Hematopoietic multipotent progenitor cell treated with erythropoietin and hydrocortisone succinate and interleukin-3 and kit ligand, for 6 days (in vitro differentiated cells): ENCODE measurements around the gene HSF4.
A peak's percentile ranks its signal among the peaks of the same experiment; 100 is the strongest.
"Not testable (repeated sequence)": the region's sequence is repeated elsewhere in the genome, so short reads cannot be mapped to it uniquely, and the experiment has no call there.

ENCODE experiments used
- DNase-seq: peaks from one replicate; pipeline ENCODE4 v3.0.0-alpha.2; 2015

HSF4 gene

GRCh38 chr16:67164599-67165061 is at the start of gene HSF4:
HSF4 (plus strand) TSS chr16:67164745; CDS start chr16:67164812, 67 bp downstream.
- peak; percentile 44 for DNase-seq

GRCh38 chr16:67114793-67115192 is 49.8 kb upstream of the HSF4 start:
- DNase-seq = no peak

GRCh38 chr16:67115639-67116038 is 48.9 kb upstream of the HSF4 start:
- DNase-seq = no peak

GRCh38 chr16:67116388-67117311 is 47.9 kb upstream of the HSF4 start:
- no peak for DNase-seq

- DNase-seq = no peak
Observed at GRCh38 chr16:67117716-67118115, 46.8 kb upstream of the HSF4 start.

- DNase-seq = no peak
Observed at GRCh38 chr16:67120025-67120424, 44.5 kb upstream of the HSF4 start.

GRCh38 chr16:67122799-67123198 is 41.7 kb upstream of the HSF4 start:
- not testable (repeated sequence) for DNase-seq

GRCh38 chr16:67128417-67128816 is 36.1 kb upstream of the HSF4 start:
- no peak for DNase-seq

- DNase-seq = no peak
Observed at GRCh38 chr16:67128887-67129286, 35.7 kb upstream of the HSF4 start.

GRCh38 chr16:67129422-67129821 is 35.1 kb upstream of the HSF4 start:
- DNase-seq = no peak

GRCh38 chr16:67137605-67138004 is 26.9 kb upstream of the HSF4 start:
- DNase-seq = no peak

GRCh38 chr16:67141391-67141790 is 23.2 kb upstream of the HSF4 start:
- no peak for DNase-seq

- DNase-seq = no peak
Observed at GRCh38 chr16:67142342-67142741, 22.2 kb upstream of the HSF4 start.

- no peak for DNase-seq
Observed at GRCh38 chr16:67144943-67145342, 19.6 kb upstream of the HSF4 start.

GRCh38 chr16:67145746-67146145 is 18.8 kb upstream of the HSF4 start:
- DNase-seq = no peak

GRCh38 chr16:67146523-67147357 is 17.8 kb upstream of the HSF4 start:
- no peak for DNase-seq

- DNase-seq = no peak
Observed at GRCh38 chr16:67147437-67148140, 17.0 kb upstream of the HSF4 start.

GRCh38 chr16:67148221-67148620 is 16.3 kb upstream of the HSF4 start:
- no peak for DNase-seq

GRCh38 chr16:67148656-67149275 is 15.8 kb upstream of the HSF4 start:
- no peak for DNase-seq

- DNase-seq = no peak
Observed at GRCh38 chr16:67149276-67150046, 15.1 kb upstream of the HSF4 start.

- peak; percentile 69 for DNase-seq
Observed at GRCh38 chr16:67150047-67150832, 14.3 kb upstream of the HSF4 start.
